ENCODE measurements around the gene PIGW. TPM values are rescaled to one million over a fixed set of nuclear protein-coding genes. Genes with fewer than 3 reads are reported as not detected.

Gene PIGW
- total and polyA plus RNA-seq, 2 experiments from 2014 or later, result 10.2 to 10.8 TPM

GRCh38 chr17:36512641-36513040 is 22.1 kb upstream of the PIGW start:
- Histone ChIP-seq H3K27ac (no peak overlapping the region), H4K20me1 (ENCODE audit: insufficient read depth, poor library complexity, severe bottlenecking) (no peaks in the 10 kb centered on the region), H3K27me3 (no peaks in the 10 kb centered on the region), H2AFZ (no peak overlapping the region), H3K4me1 (ENCODE audit: insufficient read depth) (no peaks in the 10 kb centered on the region), H3K79me2 (no peaks in the 10 kb centered on the region), H3K4me2 (no peak overlapping the region), H3K4me3 (no peak overlapping the region), H3K9me2 (replicated peaks; ENCODE audit: insufficient read depth) (no peaks in the 10 kb centered on the region), H3K36me3 (replicated peaks; ENCODE audit: insufficient read depth, low read depth) (no peaks in the 10 kb centered on the region), H3K9me3 (ENCODE audit: low read depth) (no peaks in the 10 kb centered on the region)
- no peak for DNase-seq (ENCODE audit: low spot score)
- WGBS (ENCODE audit: low lambda C conversion rate, missing lambda C conversion rate), result 94% methylated on average over 5 of the region's 5 CpGs
- TF ChIP-seq EZH2 (IDR thresholded peaks at IDR 0.05; ENCODE audit: borderline replicate concordance) (no peak), EZH2phosphoT487 (IDR thresholded peaks at IDR 0.05; ENCODE audit: low read depth, severe bottlenecking, unreplicated experiment) (no peak)
- TF ChIP-seq, protein P1, sequence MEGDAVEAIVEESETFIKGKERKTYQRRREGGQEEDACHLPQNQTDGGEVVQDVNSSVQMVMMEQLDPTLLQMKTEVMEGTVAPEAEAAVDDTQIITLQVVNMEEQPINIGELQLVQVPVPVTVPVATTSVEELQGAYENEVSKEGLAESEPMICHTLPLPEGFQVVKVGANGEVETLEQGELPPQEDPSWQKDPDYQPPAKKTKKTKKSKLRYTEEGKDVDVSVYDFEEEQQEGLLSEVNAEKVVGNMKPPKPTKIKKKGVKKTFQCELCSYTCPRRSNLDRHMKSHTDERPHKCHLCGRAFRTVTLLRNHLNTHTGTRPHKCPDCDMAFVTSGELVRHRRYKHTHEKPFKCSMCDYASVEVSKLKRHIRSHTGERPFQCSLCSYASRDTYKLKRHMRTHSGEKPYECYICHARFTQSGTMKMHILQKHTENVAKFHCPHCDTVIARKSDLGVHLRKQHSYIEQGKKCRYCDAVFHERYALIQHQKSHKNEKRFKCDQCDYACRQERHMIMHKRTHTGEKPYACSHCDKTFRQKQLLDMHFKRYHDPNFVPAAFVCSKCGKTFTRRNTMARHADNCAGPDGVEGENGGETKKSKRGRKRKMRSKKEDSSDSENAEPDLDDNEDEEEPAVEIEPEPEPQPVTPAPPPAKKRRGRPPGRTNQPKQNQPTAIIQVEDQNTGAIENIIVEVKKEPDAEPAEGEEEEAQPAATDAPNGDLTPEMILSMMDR (IDR thresholded peaks at IDR 0.05; ENCODE audit: poor library complexity), result no peak

DNA sequence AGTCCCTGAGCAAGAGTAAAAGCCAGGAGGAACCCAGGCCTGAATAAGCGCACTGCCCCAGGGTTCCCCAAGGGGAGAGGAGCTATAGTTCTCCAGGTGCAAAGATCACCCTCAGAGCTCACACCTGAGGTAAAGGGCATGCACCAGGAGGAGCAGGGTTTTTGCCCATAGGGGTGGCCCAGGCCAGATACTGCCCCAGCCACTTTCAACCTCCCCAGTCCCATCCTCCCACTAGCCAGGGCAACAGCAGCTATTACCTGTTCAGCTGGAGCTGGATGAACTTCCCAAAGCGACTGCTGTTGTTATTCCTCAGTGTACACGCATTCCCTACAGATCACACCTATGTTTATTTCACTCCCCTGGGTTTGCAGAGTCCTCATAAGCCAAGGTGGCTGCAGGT is 19.9 kb upstream of the PIGW start:
- Histone ChIP-seq H2AFZ (no peak overlapping the region), H4K20me1 (ENCODE audit: insufficient read depth, poor library complexity, severe bottlenecking) (no peaks in the 10 kb centered on the region), H3K27ac (no peak overlapping the region), H3K4me1 (ENCODE audit: insufficient read depth) (no peaks in the 10 kb centered on the region), H3K4me2 (no peak overlapping the region), H3K36me3 (replicated peaks; ENCODE audit: insufficient read depth, low read depth) (no peaks in the 10 kb centered on the region), H3K79me2 (no peaks in the 10 kb centered on the region), H3K4me3 (no peak overlapping the region), H3K9me2 (replicated peaks; ENCODE audit: insufficient read depth) (no peaks in the 10 kb centered on the region), H3K27me3 (no peaks in the 10 kb centered on the region), H3K9me3 (ENCODE audit: low read depth) (no peaks in the 10 kb centered on the region)
- WGBS (ENCODE audit: low lambda C conversion rate, missing lambda C conversion rate), result 97% methylated on average over 3 of the region's 3 CpGs
- no peak for DNase-seq (ENCODE audit: low spot score)
- TF ChIP-seq EZH2phosphoT487 (IDR thresholded peaks at IDR 0.05; ENCODE audit: low read depth, severe bottlenecking, unreplicated experiment) (no peak), EZH2 (IDR thresholded peaks at IDR 0.05; ENCODE audit: borderline replicate concordance) (no peak)
- TF ChIP-seq, protein P1 (IDR thresholded peaks at IDR 0.05; ENCODE audit: poor library complexity), result no peak

GRCh38 chr17:36515837-36516236 is 18.9 kb upstream of the PIGW start:
- H2AFZ ChIP-seq, result no peak overlapping the region
- H3K9me3 ChIP-seq (ENCODE audit: low read depth), result no peaks in the 10 kb centered on the region
- WGBS (ENCODE audit: low lambda C conversion rate, missing lambda C conversion rate), result 88% methylated on average over 4 of the region's 4 CpGs
- no peak for DNase-seq (ENCODE audit: low spot score)
- no peaks in the 10 kb centered on the region for H3K79me2 ChIP-seq
- no peaks in the 10 kb centered on the region for H4K20me1 ChIP-seq (ENCODE audit: insufficient read depth, poor library complexity, severe bottlenecking)
- H3K4me3 ChIP-seq, result no peak overlapping the region
- no peak overlapping the region for H3K4me2 ChIP-seq
- no peak for TF ChIP-seq EZH2 (IDR thresholded peaks at IDR 0.05; ENCODE audit: borderline replicate concordance)
- TF ChIP-seq, protein P1 (IDR thresholded peaks at IDR 0.05; ENCODE audit: poor library complexity), result no peak
- TF ChIP-seq EZH2phosphoT487 (IDR thresholded peaks at IDR 0.05; ENCODE audit: low read depth, severe bottlenecking, unreplicated experiment), result no peak
- no peak overlapping the region for H3K27ac ChIP-seq
- H3K27me3 ChIP-seq, result no peaks in the 10 kb centered on the region
- no peaks in the 10 kb centered on the region for H3K36me3 ChIP-seq (replicated peaks; ENCODE audit: insufficient read depth, low read depth)
- no peaks in the 10 kb centered on the region for H3K9me2 ChIP-seq (replicated peaks; ENCODE audit: insufficient read depth)
- H3K4me1 ChIP-seq (ENCODE audit: insufficient read depth), result no peaks in the 10 kb centered on the region

- WGBS (ENCODE audit: low lambda C conversion rate, missing lambda C conversion rate), result 96% methylated on average over 2 of the region's 2 CpGs
- Histone ChIP-seq H3K4me2 (no peak overlapping the region), H2AFZ (no peak overlapping the region), H3K9me2 (replicated peaks; ENCODE audit: insufficient read depth) (no peaks in the 10 kb centered on the region), H3K9me3 (ENCODE audit: low read depth) (no peaks in the 10 kb centered on the region), H3K27me3 (no peaks in the 10 kb centered on the region), H4K20me1 (ENCODE audit: insufficient read depth, poor library complexity, severe bottlenecking) (no peaks in the 10 kb centered on the region), H3K27ac (no peak overlapping the region), H3K79me2 (no peaks in the 10 kb centered on the region), H3K4me1 (ENCODE audit: insufficient read depth) (no peaks in the 10 kb centered on the region), H3K4me3 (no peak overlapping the region), H3K36me3 (replicated peaks; ENCODE audit: insufficient read depth, low read depth) (no peaks in the 10 kb centered on the region)
- no peak for DNase-seq (ENCODE audit: low spot score)
- TF ChIP-seq EZH2 (IDR thresholded peaks at IDR 0.05; ENCODE audit: borderline replicate concordance), result no peak
- TF ChIP-seq EZH2phosphoT487 (IDR thresholded peaks at IDR 0.05; ENCODE audit: low read depth, severe bottlenecking, unreplicated experiment), result no peak
- TF ChIP-seq, protein P1 (IDR thresholded peaks at IDR 0.05; ENCODE audit: poor library complexity), result no peak
These were observed 11.7 kb upstream of the PIGW start for GRCh38 chr17:36523113-36523512.

Data from hepatocyte (in vitro differentiated cells).